ENCODE data around the gene NBEAL1. TPM values are rescaled to one million over a fixed set of nuclear protein-coding genes. Genes with fewer than 3 reads are reported as not detected.

The NBEAL1 gene
- total RNA-seq, 2 donors from 2014 or later, result 99.2 to 119 TPM

- ATAC-seq (ENCODE audit: insufficient number of reproducible peaks, low FRiP score, low read depth), result no peak
- Histone ChIP-seq H3K27me3 (replicated peaks; ENCODE audit: insufficient read depth) (no peaks in the 10 kb centered on the region), H3K4me3 (no peak overlapping the region), H3K4me1 (ENCODE audit: control insufficient read depth in 1 of 2, low read depth in 2 of 2) (peaks cover 25 to 49% of the 10 kb centered on the region in 2 donors), H3K27ac (peak overlapping the region in 1 of 2 donors; percentile 28), H3K36me3 (no peaks in the 10 kb centered on the region), H3K9me3 (no peaks in the 10 kb centered on the region)
- DNase-seq (ENCODE audit: low spot score), result no peak
- TF ChIP-seq CTCF (IDR thresholded peaks at IDR 0.05), result no peak
Observed at GRCh38 chr2:203030545-203030944, 15.9 kb downstream of the NBEAL1 start.

DNA sequence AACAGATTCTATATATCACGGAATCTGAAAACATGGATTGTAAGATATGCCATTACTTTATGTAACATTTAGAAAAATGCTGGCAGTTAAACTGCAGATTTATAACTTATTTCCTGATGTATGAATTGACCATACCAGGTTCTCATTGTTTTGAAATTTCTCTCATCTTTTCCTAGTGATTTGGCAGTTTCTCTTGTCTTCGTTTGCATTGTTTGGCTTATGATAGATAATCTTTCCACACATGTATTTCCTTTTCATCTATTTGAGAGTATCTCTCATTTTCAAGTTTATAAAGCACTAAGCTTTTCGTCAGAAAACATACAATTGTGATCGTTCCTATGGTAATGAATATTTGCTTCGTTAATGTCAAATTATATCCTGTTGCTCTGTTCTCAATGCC is 16.3 kb downstream of the NBEAL1 start:
- Histone ChIP-seq H3K27ac (peak overlapping the region in 1 of 2 donors; percentile 28), H3K9me3 (no peaks in the 10 kb centered on the region), H3K4me1 (ENCODE audit: control insufficient read depth in 1 of 2, low read depth in 2 of 2) (peaks cover 28 to 49% of the 10 kb centered on the region in 2 donors), H3K27me3 (replicated peaks; ENCODE audit: insufficient read depth) (no peaks in the 10 kb centered on the region), H3K36me3 (no peaks in the 10 kb centered on the region), H3K4me3 (no peak overlapping the region)
- DNase-seq (ENCODE audit: low spot score) (no peak), ATAC-seq (ENCODE audit: insufficient number of reproducible peaks, low FRiP score, low read depth) (no peak)
- no peak for TF ChIP-seq CTCF (IDR thresholded peaks at IDR 0.05)

GRCh38 chr2:203033395-203033794 is 18.7 kb downstream of the NBEAL1 start:
- no peak for DNase-seq (ENCODE audit: low spot score)
- no peak overlapping the region for H3K4me3 ChIP-seq

DNA sequence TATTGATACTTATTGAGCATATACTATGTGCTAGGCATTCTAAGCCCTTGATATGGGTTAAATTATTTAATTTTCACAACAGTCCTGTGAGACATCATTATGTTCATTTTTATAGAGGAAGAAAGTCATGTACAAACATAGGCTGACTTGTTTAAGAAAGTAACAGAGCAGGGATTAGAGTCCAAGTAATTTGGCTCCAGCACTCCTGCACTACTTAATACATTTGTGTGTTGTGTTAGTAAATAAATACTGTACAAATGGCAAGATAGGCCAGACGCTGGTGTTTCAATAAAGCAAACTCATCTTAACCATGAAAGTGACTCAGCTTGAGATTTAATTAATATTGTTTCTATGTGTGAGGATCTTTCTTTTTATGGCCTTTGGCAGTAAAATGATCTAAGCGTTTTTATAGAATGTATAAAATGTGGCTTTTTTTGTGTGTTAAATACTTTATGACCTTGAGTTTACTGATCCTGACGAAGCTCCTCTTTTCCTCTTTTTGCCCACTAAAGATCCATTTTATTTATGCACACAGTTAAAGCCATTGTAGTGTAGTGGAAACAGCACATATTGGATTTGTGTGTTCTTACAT is 21.3 kb downstream of the NBEAL1 start:
- Histone ChIP-seq H3K27me3 (replicated peaks; ENCODE audit: insufficient read depth) (no peaks in the 10 kb centered on the region), H3K4me3 (peak overlapping the region; percentile 59), H3K36me3 (peaks cover 2% of the 10 kb centered on the region), H3K4me1 (ENCODE audit: control insufficient read depth in 1 of 2, low read depth in 2 of 2) (peaks cover 51 to 69% of the 10 kb centered on the region in 2 donors), H3K9me3 (no peaks in the 10 kb centered on the region), H3K27ac (peak overlapping the region; percentile 67 to 96)
- DNase-seq (ENCODE audit: low spot score) (no peak), ATAC-seq (ENCODE audit: insufficient number of reproducible peaks, low FRiP score, low read depth) (no peak)
- no peak for TF ChIP-seq CTCF (IDR thresholded peaks at IDR 0.05)

More at GRCh38 chr2:203033395-203033794, 18.7 kb downstream of the NBEAL1 start:
- Histone ChIP-seq H3K27ac (peak overlapping the region; percentile 67 to 96), H3K27me3 (replicated peaks; ENCODE audit: insufficient read depth) (no peaks in the 10 kb centered on the region), H3K4me1 (ENCODE audit: control insufficient read depth in 1 of 2, low read depth in 2 of 2) (peaks cover 44 to 52% of the 10 kb centered on the region in 2 donors), H3K36me3 (no peaks in the 10 kb centered on the region), H3K9me3 (no peaks in the 10 kb centered on the region)
- ATAC-seq (ENCODE audit: insufficient number of reproducible peaks, low FRiP score, low read depth), result no peak
- no peak for TF ChIP-seq CTCF (IDR thresholded peaks at IDR 0.05)

- Histone ChIP-seq H3K27ac (peak overlapping the region; percentile 87 to 96), H3K4me1 (ENCODE audit: control insufficient read depth in 1 of 2, low read depth in 2 of 2) (peaks cover 46 to 79% of the 10 kb centered on the region in 2 donors), H3K27me3 (replicated peaks; ENCODE audit: insufficient read depth) (no peaks in the 10 kb centered on the region), H3K36me3 (peaks cover 4% of the 10 kb centered on the region), H3K9me3 (no peaks in the 10 kb centered on the region), H3K4me3 (peak overlapping the region; percentile 59)
- ATAC-seq (ENCODE audit: insufficient number of reproducible peaks, low FRiP score, low read depth), result peak; percentile 73
- no peak for DNase-seq (ENCODE audit: low spot score)
- TF ChIP-seq CTCF (IDR thresholded peaks at IDR 0.05), result no peak
Observed at GRCh38 chr2:203037026-203037425, 22.4 kb downstream of the NBEAL1 start.
